Astrocyte of the hippocampus (primary cell): Measurements from ENCODE around the gene DGCR2.
"Not testable (repeated sequence)": the region's sequence is repeated elsewhere in the genome, so short reads cannot be mapped to it uniquely, and the experiment has no call there.

Experiments
- DNase-seq: peaks from one replicate; pipeline ENCODE4 v3.0.0; 2011; ENCODE audit warnings: low read depth, low spot score

Gene DGCR2

GRCh38 chr22:19084126-19084525 is 38.1 kb downstream of the DGCR2 start:
- DNase-seq = not testable (repeated sequence)

DNA sequence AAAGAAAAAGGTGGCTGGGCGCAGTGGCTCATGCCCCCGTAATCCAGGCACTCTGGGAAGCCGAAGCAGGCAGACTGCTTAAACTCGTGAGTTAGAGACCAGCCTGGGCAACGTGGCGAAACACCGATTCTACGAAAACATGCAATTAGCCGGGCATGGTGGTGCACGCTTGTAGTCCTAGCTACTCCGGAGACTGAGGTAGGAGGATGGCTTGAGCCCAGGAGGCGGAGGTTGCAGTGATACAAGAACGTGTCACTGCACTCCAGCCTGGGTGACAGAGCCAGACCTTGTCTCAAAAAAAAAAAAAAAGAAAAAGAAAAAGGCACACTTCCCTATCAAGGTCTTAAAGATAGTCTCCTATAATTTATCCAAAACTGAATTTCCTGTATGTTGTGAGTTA is 39.4 kb downstream of the DGCR2 start:
- DNase-seq = no peak

- DNase-seq = no peak
These were observed 40.1 kb downstream of the DGCR2 start for GRCh38 chr22:19082101-19082500.

GRCh38 chr22:19081351-19081750 is 40.9 kb downstream of the DGCR2 start:
- DNase-seq = no peak

DNA sequence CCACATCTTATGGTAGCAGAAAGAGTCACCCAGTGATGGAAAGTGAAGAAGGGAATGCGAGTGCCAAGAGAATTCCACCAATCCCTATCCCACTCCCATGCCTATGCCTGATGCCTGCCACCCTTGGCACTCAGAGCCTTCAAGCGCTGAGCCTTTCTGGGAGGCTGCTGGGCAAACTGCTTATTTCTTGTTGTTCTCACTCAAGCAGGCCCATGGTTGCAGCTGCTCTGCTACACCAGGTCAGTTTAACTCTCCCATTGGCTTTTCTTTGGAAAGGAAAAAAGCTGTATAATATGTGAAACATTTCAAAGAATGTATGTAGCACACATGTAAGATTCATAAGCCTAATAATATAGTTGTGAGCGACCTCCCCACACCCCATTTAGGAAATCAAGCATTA is 41.4 kb downstream of the DGCR2 start:
- no peak for DNase-seq

DNA sequence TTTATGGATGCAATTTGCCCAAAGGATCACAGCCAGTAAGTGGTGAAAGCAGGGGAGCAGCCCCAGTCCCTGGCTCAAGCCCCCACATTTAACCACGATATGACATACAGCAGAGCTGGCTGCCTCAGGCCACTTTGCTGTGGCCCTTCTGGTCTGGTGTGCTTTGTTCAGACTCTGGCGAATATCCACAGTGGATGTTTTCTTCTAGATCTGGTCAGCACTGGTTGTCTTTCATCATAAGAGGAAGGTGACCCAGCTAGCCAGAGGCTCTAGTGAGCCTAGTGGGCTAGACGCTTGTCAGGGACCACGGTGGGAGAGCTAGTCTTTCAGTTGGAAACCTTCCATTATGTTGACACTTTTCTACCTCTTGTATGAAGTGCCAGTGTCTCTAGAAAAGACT is 42.5 kb downstream of the DGCR2 start:
- DNase-seq = no peak

- DNase-seq = no peak
These were observed 46.8 kb downstream of the DGCR2 start for GRCh38 chr22:19075404-19075803.

GRCh38 chr22:19072853-19073252 is 49.4 kb downstream of the DGCR2 start:
- not testable (repeated sequence) for DNase-seq

DNA sequence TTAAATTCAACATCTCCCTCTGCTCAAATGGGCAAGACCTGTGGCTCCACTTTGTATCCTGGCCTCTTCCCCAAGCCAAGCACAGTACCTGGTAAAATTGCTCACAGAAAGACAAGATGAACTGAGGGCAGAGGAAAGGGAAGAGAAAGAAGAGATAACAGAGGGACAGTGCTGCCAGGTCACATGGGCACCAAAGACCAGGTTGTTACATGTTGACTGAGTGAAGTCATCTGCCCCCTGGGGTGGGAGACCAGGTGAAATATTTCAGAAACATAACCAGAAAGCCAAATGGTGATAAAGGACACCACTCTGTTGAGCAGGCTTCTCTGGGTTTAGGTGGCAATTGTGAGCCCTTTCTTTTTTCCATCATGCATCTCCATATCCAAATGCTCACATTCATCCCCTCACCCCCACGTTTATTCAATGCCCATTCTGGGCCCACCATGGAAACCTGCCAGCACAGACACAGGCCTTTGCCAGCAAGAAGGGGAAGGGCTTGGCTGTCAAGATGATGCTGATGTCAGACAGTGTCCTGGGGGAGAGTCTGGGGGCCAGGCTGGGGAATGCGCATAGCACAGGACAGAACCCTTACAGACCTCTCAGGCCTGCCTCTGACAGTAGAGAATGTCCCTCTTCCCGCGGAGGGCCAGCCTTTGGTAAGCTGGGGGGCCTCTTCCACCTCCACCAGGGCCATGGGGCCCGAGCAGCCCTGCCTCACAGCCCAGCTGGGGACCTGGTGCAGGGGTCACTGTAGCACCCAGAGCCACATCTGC is 51.6 kb downstream of the DGCR2 start:
- DNase-seq = no peak

- DNase-seq = no peak
These were observed 52.8 kb downstream of the DGCR2 start for GRCh38 chr22:19069451-19069850.

DNA sequence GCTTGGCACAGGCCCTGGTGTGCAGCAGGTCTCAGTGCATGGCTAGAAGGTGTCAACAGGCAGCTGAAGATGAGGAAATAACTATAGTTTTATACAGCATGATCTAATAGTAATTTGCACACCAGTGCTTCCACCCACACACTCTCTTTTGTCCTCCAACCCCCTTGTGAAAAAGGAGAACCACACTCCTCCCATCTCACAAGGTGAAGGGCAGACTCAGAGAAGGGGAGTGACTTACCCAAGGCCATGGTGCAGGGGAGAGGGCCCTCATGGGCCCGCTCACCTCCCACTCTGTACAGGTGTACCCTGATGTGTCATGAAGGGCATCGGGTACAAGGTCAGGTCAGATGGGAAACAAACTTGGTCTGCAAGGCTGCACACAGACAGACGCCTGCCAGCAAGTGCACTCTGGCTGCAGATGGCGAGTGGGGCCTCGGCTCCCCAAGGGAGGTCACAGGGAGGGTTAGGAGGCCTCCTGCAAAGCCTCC is 53.4 kb downstream of the DGCR2 start:
- no peak for DNase-seq

DNA sequence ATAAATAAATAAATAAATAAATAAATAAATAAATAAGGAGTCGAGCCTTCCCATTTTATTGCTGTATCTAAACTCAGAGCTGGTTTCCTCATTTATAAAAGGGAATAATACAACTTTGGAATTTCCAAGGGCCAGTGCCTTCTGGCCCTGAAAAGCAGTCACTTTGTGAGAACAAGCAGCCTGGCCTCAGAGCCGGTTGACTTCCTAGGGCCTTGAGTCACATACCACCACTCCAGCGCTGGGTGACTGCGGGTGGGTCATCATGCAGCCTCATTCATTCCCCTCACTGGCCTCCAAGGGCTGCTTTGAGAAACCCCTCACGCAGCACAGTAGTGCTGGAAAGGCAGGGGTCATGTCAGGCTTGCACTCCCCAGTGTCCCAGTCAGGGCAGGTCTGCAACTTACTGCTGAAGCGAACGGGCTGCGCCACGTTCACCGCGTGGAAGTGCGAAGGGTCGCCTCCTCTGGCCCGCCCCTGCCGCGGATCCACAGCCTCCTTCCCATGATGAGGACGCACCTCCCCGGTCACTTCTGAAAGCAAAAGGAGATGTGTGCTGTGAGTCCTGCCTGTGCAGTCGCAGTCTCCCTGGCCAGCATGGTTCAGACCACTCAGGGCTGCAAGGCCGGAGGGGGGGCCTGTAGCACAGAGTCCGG is 54.4 kb downstream of the DGCR2 start:
- DNase-seq = no peak

DNA sequence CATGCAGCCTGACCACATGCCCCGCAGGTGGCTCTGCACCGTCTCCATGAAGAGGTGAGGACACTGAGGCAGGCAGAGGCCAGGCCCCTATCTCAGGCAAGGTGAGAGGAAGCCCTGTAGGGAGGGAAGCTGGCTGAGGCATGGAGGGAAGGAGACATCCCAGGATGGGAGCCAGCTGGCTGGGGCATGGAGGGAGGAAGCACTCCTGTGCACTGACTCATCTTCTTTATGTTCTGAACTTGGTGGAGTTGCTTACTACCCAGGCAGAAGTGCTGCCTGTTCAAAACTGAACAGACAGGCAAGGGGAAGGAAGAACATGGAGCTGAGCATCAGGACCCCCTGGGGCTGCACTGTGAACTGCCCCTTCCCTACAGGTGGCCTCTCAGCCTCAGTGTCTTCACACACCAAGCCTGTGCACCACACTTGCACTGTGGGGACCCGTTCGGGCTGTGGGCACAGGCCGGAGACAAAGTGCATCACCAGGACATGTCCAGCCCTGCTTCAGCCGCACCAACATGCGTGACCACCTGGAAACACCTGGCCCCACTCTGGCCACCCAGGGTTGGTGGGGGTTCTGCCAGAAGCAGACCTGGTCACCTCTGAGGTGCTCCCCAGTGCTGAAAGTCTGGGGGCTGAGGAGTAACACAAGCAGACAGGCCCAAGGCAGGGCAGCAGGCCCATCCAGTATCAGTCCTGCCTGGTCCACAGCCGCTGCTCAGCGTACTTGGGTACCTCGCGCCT is 55.5 kb downstream of the DGCR2 start:
- DNase-seq = peak; percentile 63

DNA sequence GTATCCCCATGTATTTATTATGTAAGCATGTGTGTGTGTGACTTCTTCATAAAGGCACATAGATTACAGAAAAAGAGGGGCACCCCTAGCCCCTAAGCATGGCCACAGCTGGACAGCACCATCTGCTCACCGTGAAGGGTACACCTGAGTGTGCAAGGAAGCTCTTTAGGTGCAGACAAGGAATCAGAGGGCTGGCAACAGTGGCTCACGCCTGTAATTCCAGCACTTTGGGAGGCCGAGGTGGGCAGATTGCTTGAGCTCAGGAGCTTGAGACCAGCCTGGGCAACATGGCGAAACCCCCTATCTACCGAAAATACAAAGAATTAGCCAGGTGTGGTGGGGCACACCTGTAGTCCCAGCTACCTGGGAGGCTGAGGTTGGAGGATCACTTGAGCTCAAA is 56.3 kb downstream of the DGCR2 start:
- no peak for DNase-seq

DNA sequence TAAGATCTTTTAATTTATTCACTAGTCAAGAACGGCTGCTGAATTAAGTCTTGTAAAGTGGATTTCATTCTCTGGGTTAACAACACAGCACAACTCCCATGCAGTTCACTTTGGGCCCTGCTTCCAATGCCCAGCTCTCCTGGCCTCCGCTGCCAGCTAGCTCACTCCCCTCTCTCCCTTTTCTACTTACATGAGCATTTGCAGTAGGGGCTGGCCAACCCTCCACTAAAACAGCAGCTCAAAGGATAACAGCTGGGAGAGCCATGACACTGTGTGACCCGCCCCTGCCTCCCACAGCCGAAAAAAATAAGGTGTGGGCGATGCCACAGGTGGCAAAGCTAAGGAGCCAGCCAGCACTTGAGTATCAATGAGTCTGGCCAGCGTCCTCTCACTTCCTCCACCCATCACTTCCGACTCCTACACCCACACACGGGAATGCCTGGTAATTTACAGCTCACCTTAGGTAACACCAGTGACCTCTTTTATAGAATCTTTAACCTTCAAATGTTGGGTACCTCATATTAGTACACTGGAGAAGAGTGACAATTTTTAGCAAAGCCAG is 56.8 kb downstream of the DGCR2 start:
- DNase-seq = no peak

GRCh38 chr22:19064354-19065054 is 57.7 kb downstream of the DGCR2 start:
- no peak for DNase-seq

- no peak for DNase-seq
These were observed 58.4 kb downstream of the DGCR2 start for GRCh38 chr22:19063581-19064353.

- DNase-seq = no peak
These were observed 59.3 kb downstream of the DGCR2 start for GRCh38 chr22:19062943-19063308.

GRCh38 chr22:19062139-19062942 is 59.9 kb downstream of the DGCR2 start:
- no peak for DNase-seq
